GM19397 (cell line): ENCODE data around the gene SIRT7.
"Not testable (repeated sequence)": the region's sequence is repeated elsewhere in the genome, so short reads cannot be mapped to it uniquely, and the experiment has no call there.

Experiments used
- ATAC-seq: cut with Tn5 transposase; IDR thresholded peaks from one replicate; pipeline ENCODE4 v1.9.1; 2021; ENCODE audit warnings: mild to moderate bottlenecking, moderate library complexity; ENCODE audit not compliant: unreplicated experiment

Gene SIRT7

GRCh38 chr17:81955058-81955681, 37.2 kb upstream of the SIRT7 start:
- no peak for ATAC-seq

- no peak for ATAC-seq
These were observed 36.4 kb upstream of the SIRT7 start for GRCh38 chr17:81954131-81955057.

GRCh38 chr17:81953443-81953842, 35.5 kb upstream of the SIRT7 start:
- not testable (repeated sequence) for ATAC-seq

- no peak for ATAC-seq
These were observed 34.8 kb upstream of the SIRT7 start for GRCh38 chr17:81952792-81953228.

- ATAC-seq = no peak
These were observed 34.1 kb upstream of the SIRT7 start for GRCh38 chr17:81951785-81952684.

- ATAC-seq = no peak
These were observed 32.5 kb upstream of the SIRT7 start for GRCh38 chr17:81950501-81950900.

- no peak for ATAC-seq
These were observed 30.8 kb upstream of the SIRT7 start for GRCh38 chr17:81948635-81949378.

GRCh38 chr17:81947189-81947588, 29.2 kb upstream of the SIRT7 start, which contains the start of gene MYADML2:
TSS of gene MYADML2 (minus strand) at chr17:81947233. CDS start at chr17:81941741, 5,492 bp downstream.
- no peak for ATAC-seq

GRCh38 chr17:81944858-81945257, 26.9 kb upstream of the SIRT7 start:
- ATAC-seq = no peak

- ATAC-seq = no peak
These were observed 24.2 kb upstream of the SIRT7 start for GRCh38 chr17:81942167-81942553.

- no peak for ATAC-seq
These were observed 23.6 kb upstream of the SIRT7 start for GRCh38 chr17:81941484-81942166.

- ATAC-seq = no peak
These were observed 22.8 kb upstream of the SIRT7 start for GRCh38 chr17:81940538-81941483.

- no peak for ATAC-seq
These were observed 22.0 kb upstream of the SIRT7 start for GRCh38 chr17:81939881-81940385.

GRCh38 chr17:81939218-81939617, 21.2 kb upstream of the SIRT7 start:
- no peak for ATAC-seq

- ATAC-seq = no peak
These were observed 17.7 kb upstream of the SIRT7 start for GRCh38 chr17:81935709-81936084.

- ATAC-seq = no peak
These were observed 17.1 kb upstream of the SIRT7 start for GRCh38 chr17:81934850-81935708.

- ATAC-seq = no peak
These were observed 16.3 kb upstream of the SIRT7 start for GRCh38 chr17:81934098-81934757.
